Sigmoid colon (tissue), 7 donors: Measurements from ENCODE around the gene TSPAN17. TPM values are rescaled to one million over a fixed set of nuclear protein-coding genes. Genes with fewer than 3 reads are reported as not detected.

Source experiments
- DNase-seq: peaks from one replicate; pipeline ENCODE4 v3.0.0-alpha.2; 2019
- H3K27ac ChIP-seq, 4 donors: fragments of 200-600 bp; sonication (generic); one replicate each; pipeline ENCODE4 v1.5.1; 2016 to 2019; ENCODE audit warnings: mild to moderate bottlenecking in 1 of 4
- H3K27me3 ChIP-seq, 3 donors: fragments of 200-600 bp; sonication (generic); one replicate each; pipeline ENCODE4 v1.5.1; 2019; ENCODE audit warnings: mild to moderate bottlenecking in 1 of 3
- H3K36me3 ChIP-seq, 4 donors: fragments of 200-600 bp; sonication (generic); one replicate each; pipeline ENCODE4 v1.5.1; 2016 to 2019
- H3K4me1 ChIP-seq, 4 donors: fragments of 200-600 bp; sonication (generic); one replicate each; pipeline ENCODE4 v1.5.1; 2017 to 2019
- H3K4me3 ChIP-seq, 4 donors: fragments of 200-600 bp; sonication (generic); one replicate each; pipeline ENCODE4 v1.5.1; 2017 to 2019; ENCODE audit warnings: mild to moderate bottlenecking in 2 of 4, moderate library complexity in 1 of 4
- H3K9me3 ChIP-seq, 4 donors: fragments of 200-600 bp in 3 of 4; sonication (generic) in 3 of 4; one replicate each; pipeline versions ENCODE4 v1.5.1 to v1.6.1; 2013 to 2019
- EP300 ChIP-seq, 4 donors: sonication (generic); formaldehyde crosslinking; IDR thresholded peaks; one replicate each; pipeline ENCODE4 v1.6.1; 2017; ENCODE audit warnings: antibody characterized with exemption in 4 of 4
- POLR2A ChIP-seq, 2 donors: fragments of 450-650 bp; IDR thresholded peaks; one replicate each; pipeline ENCODE4 v1.6.1; 2016; ENCODE audit warnings: antibody characterized with exemption in 2 of 2, mild to moderate bottlenecking in 2 of 2, moderate library complexity in 2 of 2
- POLR2AphosphoS5 ChIP-seq, 4 donors: sonication (generic); formaldehyde crosslinking; IDR thresholded peaks; one replicate each; pipeline ENCODE4 v1.6.1; 2017; ENCODE audit warnings: antibody characterized with exemption in 4 of 4
- WGBS, 2 donors: extraction: QIAGEN DNeasy Blood & Tissue Kit; methylation state at CpG; one replicate each; pipeline ENCODE4 v1.1.7; 2013; 5-methylcytosine and 5-hydroxymethylcytosine counted together
- intact Hi-C: fragments of 100-400 bp; cut with DNase I; formaldehyde crosslinking; loops from one replicate; pipeline ENCODE4 v1.15.1; 2023
- polyA plus RNA-seq, 3 donors: library from polyadenylated mRNA; stranded (reverse); fragments of 200-250 nt; gene quantifications; one replicate each; pipeline ENCODE4 v1.2.3, GENCODE V29; 2013
- total RNA-seq, 4 donors: library from RNA; depleted of rRNA; stranded (reverse); fragments of >200 nt; gene quantifications; one replicate each; pipeline ENCODE4 v1.1.0, GENCODE V29; 2016
- TF ChIP-seq, protein P1 (sequence below), 4 experiments: fragments of 450-650 bp in 3 of 4; fragments of 200-600 bp in 1 of 4; IDR thresholded peaks; one replicate each; pipeline ENCODE4 v1.5.1; 2016 to 2019; ENCODE audit warnings: antibody characterized with exemption in 4 of 4, mild to moderate bottlenecking in 3 of 4, moderate library complexity in 2 of 4
- donor health status: healthy with polysubstance abuse.
- donor health status: Bipolar disorder and iron deficiency.
- donor health status: healthy.

Gene TSPAN17
- total and polyA plus RNA-seq, 7 donors: 7.4 to 37.7 (median 21.7) TPM

DNA sequence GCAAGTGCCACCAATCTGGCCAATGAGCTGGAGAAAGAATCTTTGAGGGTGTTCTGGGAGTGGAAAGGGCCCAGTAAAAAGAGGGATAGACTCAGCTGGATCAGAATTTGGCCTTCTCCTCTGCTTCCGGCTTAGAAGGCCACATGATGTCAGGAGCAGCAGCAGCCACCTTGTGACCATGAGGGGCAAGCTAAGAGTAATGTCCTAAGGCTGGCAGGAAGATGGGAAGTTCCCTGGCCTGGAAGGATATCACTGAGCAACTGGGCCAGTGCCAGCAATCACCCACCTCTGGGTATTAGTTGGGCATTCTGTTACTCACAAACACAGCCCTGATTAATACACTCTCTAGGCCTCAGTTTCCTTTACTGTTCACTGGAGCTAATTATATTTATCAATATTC lies 44.2 kb downstream of the TSPAN17 start:
- WGBS, 2 donors: 96 to 100% methylated on average over 1 of the region's 1 CpG
- TF ChIP-seq POLR2AphosphoS5 (IDR thresholded peaks at IDR 0.05) (no peak), EP300 (IDR thresholded peaks at IDR 0.05) (no peak)
- DNase-seq: no peak
- H3K4me3 ChIP-seq: no peak overlapping the region
- no peaks in the 10 kb centered on the region for H3K9me3 ChIP-seq
- no peaks in the 10 kb centered on the region for H3K36me3 ChIP-seq
- no peaks in the 10 kb centered on the region for H3K4me1 ChIP-seq
- intact Hi-C loops: no loop called here
- no peak overlapping the region for H3K27ac ChIP-seq
- peaks cover 8 to 60% (median 18%) of the 10 kb centered on the region in 3 donors for H3K27me3 ChIP-seq

DNA sequence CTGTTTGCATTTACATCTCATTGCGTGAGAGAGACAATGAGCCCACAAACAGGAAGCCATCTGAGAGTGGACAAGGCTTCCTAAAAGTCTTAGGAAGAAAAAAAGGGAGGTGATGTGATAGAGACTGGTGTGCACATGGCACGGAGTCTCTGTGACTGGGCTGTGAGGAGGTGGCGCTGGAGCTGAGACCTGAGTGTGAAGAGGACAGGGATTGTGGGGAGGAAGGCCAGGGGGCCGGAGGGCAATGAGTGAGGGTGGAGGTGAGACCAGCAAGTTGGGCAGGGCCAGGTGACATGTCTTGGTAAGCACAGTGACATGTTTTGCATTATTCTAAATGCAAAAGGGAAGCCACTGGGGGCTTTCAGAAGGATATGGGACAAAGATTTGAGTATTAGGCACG lies 45.0 kb downstream of the TSPAN17 start:
- DNase-seq: no peak
- TF ChIP-seq POLR2A (IDR thresholded peaks at IDR 0.05) (no peak), POLR2AphosphoS5 (IDR thresholded peaks at IDR 0.05) (no peak), EP300 (IDR thresholded peaks at IDR 0.05) (no peak)
- TF ChIP-seq, protein P1, sequence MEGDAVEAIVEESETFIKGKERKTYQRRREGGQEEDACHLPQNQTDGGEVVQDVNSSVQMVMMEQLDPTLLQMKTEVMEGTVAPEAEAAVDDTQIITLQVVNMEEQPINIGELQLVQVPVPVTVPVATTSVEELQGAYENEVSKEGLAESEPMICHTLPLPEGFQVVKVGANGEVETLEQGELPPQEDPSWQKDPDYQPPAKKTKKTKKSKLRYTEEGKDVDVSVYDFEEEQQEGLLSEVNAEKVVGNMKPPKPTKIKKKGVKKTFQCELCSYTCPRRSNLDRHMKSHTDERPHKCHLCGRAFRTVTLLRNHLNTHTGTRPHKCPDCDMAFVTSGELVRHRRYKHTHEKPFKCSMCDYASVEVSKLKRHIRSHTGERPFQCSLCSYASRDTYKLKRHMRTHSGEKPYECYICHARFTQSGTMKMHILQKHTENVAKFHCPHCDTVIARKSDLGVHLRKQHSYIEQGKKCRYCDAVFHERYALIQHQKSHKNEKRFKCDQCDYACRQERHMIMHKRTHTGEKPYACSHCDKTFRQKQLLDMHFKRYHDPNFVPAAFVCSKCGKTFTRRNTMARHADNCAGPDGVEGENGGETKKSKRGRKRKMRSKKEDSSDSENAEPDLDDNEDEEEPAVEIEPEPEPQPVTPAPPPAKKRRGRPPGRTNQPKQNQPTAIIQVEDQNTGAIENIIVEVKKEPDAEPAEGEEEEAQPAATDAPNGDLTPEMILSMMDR (IDR thresholded peaks at IDR 0.05): no peak
- no peaks in the 10 kb centered on the region for H3K36me3 ChIP-seq
- no peaks in the 10 kb centered on the region for H3K4me1 ChIP-seq
- 20 to 53% methylated on average over 5 of the region's 5 CpGs for WGBS, 2 donors
- H3K27me3 ChIP-seq: peaks cover 8 to 68% (median 18%) of the 10 kb centered on the region in 3 donors
- H3K27ac ChIP-seq: no peak overlapping the region
- no peaks in the 10 kb centered on the region for H3K9me3 ChIP-seq
- H3K4me3 ChIP-seq: no peak overlapping the region
- intact Hi-C loops: no loop called here

DNA sequence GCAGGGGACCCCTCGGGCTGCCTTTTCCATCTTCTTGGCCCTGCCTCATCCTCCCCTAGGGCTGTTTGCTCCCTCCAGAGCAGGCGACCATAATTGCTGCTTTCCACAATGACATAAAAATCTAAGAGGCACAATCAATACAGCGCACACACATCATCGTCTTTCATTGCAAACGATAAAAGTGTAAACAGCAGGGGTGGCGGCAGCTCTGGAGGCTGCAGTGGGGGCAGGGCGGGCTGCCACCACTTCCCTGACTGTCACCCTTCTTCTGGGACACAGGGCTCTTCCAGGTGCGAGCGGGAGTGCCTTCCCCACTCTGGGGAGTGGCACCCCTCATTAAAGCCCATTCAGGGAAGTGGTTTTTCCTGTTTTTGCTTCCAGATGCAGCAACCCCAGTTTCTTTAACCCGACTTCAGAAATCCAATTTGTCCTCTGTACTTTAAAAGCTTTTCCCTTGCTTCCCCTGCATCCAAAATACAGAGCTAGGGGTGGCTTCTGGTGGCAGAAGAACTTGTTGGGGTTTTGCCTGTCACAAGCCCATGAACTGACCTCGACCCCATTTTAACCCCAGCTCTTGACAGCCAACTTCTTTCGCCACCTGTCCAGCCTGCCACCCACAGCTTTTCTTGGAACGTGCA lies 45.7 kb downstream of the TSPAN17 start:
- TF ChIP-seq POLR2AphosphoS5 (IDR thresholded peaks at IDR 0.05) (no peak), POLR2A (IDR thresholded peaks at IDR 0.05) (no peak), EP300 (IDR thresholded peaks at IDR 0.05) (no peak)
- TF ChIP-seq, protein P1 (IDR thresholded peaks at IDR 0.05): no peak
- no peak overlapping the region for H3K4me3 ChIP-seq
- peaks cover 12 to 74% (median 20%) of the 10 kb centered on the region in 3 donors for H3K27me3 ChIP-seq
- no peak overlapping the region for H3K27ac ChIP-seq
- 4 to 19% methylated on average over 13 of the region's 13 CpGs for WGBS, 2 donors
- H3K9me3 ChIP-seq: no peaks in the 10 kb centered on the region
- no peaks in the 10 kb centered on the region for H3K4me1 ChIP-seq
- intact Hi-C loops: no loop called here
- no peaks in the 10 kb centered on the region for H3K36me3 ChIP-seq
- no peak for DNase-seq

DNA sequence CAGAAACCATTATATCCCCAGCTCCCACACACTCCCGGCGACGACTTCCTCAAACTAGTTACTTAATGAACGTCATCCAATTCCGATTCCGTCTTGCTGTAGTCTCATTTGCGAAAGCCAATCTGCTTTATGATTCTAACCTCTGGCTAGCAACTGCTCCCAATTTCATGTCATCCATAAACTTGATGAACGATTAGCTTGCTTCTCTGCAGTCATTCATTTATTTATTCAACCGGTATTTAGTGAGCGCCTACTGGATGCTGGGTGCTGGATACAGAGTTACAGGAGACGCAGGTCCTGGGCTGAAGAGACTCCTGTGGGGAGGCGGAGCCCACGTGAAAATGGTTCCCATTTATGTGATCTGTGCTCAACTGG lies 46.2 kb downstream of the TSPAN17 start:
- H3K27ac ChIP-seq: no peak overlapping the region
- intact Hi-C loops: no loop called here
- WGBS, 2 donors: 10 to 37% methylated on average over 13 of the region's 13 CpGs

DNA sequence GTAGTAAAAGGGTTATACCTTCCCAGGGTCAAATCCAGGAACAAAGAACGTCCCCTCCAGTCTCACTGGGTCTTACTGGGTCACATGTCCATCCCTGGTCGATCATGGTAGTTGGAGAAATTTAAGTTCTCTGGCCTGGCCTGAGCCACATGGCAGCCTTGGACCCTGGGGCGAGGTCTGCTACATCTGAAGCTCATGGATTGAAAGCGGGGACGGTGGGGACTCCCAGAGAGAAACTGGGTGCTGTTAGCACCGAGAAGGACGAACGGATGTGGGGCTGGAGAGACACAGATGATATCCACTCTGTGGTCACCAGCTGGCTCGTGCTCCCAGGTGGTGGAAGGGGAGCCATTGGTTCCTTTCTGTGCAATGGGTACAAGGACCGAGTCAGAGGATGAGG lies 46.9 kb downstream of the TSPAN17 start:
- Histone ChIP-seq H3K27me3 (peaks cover 13 to 84% (median 29%) of the 10 kb centered on the region in 3 donors), H3K4me1 (no peaks in the 10 kb centered on the region), H3K9me3 (no peaks in the 10 kb centered on the region), H3K4me3 (no peak overlapping the region), H3K27ac (no peak overlapping the region), H3K36me3 (no peaks in the 10 kb centered on the region)
- DNase-seq: no peak
- WGBS, 2 donors: 87 to 90% methylated on average over 10 of the region's 10 CpGs
- intact Hi-C loops: no loop called here
- TF ChIP-seq POLR2AphosphoS5 (IDR thresholded peaks at IDR 0.05) (no peak), EP300 (IDR thresholded peaks at IDR 0.05) (no peak), POLR2A (IDR thresholded peaks at IDR 0.05) (no peak)
- TF ChIP-seq, protein P1 (IDR thresholded peaks at IDR 0.05): no peak

More for the DNA sequence above, 46.2 kb downstream of the TSPAN17 start:
- H3K4me3 ChIP-seq: no peak overlapping the region
- no peak for DNase-seq
- no peaks in the 10 kb centered on the region for H3K4me1 ChIP-seq
- peaks cover 13 to 78% (median 25%) of the 10 kb centered on the region in 3 donors for H3K27me3 ChIP-seq
- H3K36me3 ChIP-seq: no peaks in the 10 kb centered on the region
- TF ChIP-seq EP300 (IDR thresholded peaks at IDR 0.05): no peak
- TF ChIP-seq POLR2A (IDR thresholded peaks at IDR 0.05): no peak
- no peak for TF ChIP-seq POLR2AphosphoS5 (IDR thresholded peaks at IDR 0.05)
- TF ChIP-seq, protein P1 (IDR thresholded peaks at IDR 0.05): no peak
- H3K9me3 ChIP-seq: no peaks in the 10 kb centered on the region
